ENCODE results near the gene SYNDIG1.

The SYNDIG1 gene

DNA sequence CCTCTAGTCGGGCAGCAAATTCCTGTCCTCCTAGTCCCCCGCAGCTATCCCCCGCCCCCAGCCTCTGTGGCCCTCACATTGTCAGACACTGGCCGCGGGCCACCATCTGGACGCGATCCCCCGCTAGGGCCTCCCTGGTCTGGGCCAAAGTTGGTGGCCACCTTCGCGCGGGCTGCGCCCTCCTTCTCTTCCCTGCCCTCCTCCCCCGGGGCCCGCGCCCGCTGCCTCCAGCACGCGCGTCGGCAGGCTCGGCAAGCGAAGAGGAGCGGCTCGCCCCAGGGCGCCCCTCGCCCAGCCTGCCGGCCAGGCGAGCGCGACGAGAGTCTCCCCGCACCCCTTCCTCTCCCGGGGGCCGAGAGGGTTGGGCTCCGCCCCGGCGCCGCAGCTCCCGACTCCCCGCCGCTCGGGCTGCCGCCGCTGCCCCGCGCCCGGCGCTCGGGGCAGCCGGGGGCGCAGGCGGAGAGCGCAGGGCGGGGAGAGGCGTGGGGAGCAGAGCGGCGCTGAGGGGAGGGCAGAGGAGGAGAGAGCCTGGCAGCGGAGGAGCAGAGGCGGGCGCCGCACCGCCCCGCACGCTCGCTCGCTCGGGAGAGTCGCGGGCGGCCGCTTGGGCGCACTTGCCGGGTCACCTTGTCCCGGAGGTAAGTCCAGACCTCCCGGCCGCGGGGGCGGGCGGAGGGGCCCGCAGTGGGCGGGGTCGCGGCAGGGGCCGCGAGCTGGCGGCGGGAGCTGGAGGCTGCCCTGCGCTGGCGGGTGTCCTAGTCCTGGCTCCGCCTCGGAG is at the start of gene SYNDIG1:
SYNDIG1 (plus strand) TSS at position 514 of the 778 bp plus-strand sequence. CDS start 73,469 bp downstream, outside the sequence.
- DNase-seq: no peak

- no peak for DNase-seq
Observed at GRCh38 chr20:24419786-24420185, 49.6 kb upstream of the SYNDIG1 start.

DNA sequence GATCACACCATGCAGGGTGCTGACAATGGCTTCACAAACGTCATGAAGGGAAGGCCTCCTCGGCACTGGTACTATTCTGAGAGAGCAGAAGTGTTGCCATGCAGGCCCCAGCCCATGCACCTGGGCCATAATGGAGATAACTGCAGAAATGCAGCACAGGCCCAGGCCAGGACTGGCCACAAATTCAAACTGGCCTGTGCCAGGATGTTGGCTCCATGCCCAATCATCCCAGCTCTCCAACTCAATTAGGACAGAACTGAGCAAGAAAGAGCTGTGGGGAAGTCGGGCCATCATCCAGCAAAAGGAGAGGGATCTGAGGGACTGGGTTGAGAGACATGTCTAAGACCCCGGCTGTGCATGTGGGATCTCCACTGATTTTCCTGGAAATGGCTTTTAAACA is 48.9 kb upstream of the SYNDIG1 start:
- DNase-seq: no peak

DNA sequence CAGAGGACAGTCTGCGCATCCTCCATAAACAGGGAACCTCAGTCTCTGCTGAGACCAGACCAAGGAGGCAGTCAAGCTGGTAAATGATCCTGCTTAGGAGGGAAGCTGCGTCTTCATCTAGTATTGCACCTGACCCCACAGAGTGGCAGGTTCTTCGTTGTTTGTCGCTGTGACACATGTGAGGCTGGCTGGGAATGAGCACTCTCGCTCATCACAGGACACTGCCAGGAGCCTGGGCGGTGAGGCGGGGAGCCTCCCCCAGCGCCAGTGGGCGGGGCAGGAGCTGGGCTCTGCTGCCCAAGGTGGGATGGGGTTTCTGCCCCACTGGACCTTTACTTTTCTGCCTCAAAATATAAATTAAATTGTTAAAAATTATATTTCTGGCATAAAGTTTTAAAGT is 48.4 kb upstream of the SYNDIG1 start:
- no peak for DNase-seq

- no peak for DNase-seq
Observed at GRCh38 chr20:24422091-24422760, 47.2 kb upstream of the SYNDIG1 start.

DNA sequence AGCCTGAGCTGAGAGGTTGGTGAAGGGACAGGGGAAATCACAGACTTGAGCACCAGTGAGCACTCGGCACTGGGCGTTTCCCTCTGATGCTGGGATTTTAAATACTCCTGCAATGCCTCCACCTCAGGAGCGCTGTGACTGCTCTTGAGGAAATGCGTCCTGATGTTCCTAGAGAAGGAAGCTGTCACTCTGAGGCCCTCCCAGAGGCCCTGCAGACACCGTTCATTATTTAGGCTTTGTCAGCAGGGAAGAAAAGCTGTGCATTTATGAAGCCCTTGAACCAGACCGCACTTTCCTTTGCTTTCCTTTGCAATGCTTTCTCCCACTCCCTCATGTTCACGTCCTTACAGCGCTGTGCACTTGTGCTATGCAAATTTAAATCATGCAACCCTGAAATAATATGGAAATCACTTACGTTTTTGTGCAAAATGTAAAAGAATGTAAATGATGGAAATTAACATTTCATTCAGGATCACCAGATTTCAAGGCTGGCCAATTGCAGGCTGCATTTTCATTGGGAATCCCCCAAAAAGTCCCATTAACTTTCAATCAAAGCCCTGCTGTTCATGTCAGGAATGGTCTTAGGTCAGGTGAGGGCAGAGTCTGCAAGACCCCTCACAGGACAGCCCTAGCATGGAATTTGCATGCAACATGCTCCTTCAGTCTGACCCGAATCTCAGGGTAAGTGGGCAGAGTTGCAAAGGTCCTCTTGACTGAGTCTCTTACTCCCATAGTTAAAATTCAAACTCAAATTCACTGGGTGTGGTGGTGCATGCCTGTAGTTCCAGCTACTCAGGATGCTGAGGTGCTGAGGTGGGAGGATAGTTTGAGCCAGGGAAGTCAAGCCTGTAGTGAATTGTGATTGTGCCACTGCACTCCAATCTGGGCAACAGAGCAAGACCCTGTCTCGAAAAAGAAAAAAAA is 45.8 kb upstream of the SYNDIG1 start:
- DNase-seq: no peak

- DNase-seq: no peak
Observed at GRCh38 chr20:24425523-24426135, 43.8 kb upstream of the SYNDIG1 start.

GRCh38 chr20:24431279-24432045 is 38.0 kb upstream of the SYNDIG1 start:
- DNase-seq: no peak

DNA sequence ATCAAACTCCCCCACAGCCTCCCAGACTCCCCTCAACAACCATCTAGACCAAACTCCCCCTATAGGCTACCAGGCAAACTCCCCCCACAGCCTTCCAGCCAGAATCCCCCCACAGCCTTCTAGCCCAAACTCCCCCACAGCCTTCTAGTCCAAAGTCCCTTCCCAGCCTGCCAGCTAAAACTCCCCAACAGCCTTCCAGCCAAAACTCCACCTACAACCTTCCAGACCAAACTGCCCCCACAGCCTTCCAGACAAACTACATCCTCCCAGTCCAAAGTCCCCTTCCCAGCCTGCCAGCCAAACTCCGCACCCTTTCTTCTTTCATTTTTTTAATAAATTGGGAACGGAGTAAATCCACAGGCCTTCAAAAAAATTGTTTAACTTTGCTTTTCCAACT is 37.4 kb upstream of the SYNDIG1 start:
- DNase-seq: no peak

GRCh38 chr20:24436160-24436559 is 33.3 kb upstream of the SYNDIG1 start:
- no peak for DNase-seq

GRCh38 chr20:24437196-24438082 is 32.0 kb upstream of the SYNDIG1 start:
- no peak for DNase-seq

DNA sequence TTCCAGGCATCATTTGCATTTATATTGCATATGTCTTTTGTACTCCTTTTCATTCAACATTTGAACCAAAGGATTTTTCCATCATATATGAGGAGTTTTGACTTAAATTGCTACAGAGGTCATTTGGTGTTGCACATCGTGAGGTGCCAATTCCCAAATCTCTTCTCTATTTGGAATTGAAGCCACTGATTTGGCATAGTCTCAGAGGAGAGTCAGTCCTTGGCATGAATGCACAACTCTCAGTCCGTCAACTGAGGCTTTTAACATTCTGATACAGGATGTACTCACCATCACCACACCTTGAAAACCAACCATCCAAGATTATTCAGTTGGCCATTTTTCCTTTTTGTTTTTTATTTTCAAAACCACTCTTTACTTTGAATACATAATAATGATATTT is 31.1 kb upstream of the SYNDIG1 start:
- no peak for DNase-seq

DNA sequence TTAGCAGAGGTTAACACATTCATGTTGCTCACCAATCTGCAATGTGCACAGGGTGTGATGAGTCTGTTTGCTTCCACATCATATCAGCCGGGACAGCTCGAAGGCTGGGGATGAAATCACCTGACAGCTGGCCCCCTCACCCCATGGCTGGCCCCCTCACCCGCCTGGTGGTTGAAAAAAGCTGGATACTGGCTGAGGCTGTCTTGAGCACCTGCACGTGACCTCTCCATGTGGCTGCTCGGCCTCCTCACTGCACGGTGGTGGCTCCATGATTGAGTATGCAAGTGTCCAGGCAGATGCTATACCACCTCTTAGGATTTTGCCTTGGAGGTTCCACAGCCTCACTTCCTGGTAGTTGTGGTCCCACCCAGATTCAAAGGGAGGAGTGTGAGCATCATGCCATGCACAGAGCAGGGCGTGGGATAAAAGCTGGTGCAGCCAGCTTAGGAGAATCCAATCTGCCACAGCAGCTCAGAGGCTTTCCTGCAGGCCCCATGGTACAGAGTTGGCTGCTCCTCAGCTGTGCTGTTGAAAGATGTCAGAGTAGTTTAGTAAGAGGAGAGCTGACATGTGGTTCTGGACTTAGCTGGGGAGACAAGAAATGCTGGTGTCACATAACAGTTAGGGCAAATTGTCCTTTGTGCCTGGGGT is 29.6 kb upstream of the SYNDIG1 start:
- no peak for DNase-seq

DNA sequence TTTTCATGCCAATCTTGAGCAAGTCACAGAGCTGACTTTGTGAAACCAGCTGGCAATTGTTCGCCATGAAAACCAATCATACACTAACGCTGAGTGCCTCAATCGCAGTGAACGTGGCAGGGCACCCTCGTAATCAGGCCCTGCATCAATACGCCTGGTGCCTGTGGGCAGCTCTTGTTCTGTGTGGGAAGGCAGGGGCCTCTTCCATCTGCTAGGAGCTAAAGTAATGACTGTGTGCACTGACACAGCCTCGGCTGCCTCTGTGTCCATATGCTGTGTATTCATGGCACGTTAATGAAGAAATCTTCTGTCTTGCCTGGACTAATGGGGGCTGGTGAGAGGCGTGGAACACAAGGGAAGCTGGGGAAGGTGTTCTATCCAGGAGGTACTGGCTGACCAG is 27.8 kb upstream of the SYNDIG1 start:
- no peak for DNase-seq

DNA sequence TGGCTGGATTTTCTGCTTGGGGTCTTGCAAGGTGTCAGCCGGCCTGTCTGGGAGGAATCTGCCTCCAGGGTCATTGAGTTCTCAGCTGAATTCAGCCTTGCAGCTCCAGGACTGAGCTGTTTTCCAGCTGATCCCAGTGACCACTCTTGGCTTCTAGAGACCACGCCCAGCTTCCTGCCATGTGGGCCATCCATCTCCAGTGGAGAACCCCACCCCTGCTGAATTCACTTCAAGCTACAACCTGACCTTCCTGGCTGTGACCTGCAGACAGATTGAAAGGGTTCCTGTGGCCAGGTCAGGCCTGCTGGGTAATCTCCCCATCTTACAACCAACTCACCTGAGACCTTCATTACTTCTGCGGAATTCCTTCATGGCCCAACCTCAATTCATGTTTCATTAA is 26.5 kb upstream of the SYNDIG1 start:
- DNase-seq: no peak

- DNase-seq: no peak
Observed at GRCh38 chr20:24443436-24443835, 26.0 kb upstream of the SYNDIG1 start.

- DNase-seq: no peak
Observed at GRCh38 chr20:24444526-24445190, 24.8 kb upstream of the SYNDIG1 start.

GRCh38 chr20:24445510-24446170 is 23.8 kb upstream of the SYNDIG1 start:
- no peak for DNase-seq

DNA sequence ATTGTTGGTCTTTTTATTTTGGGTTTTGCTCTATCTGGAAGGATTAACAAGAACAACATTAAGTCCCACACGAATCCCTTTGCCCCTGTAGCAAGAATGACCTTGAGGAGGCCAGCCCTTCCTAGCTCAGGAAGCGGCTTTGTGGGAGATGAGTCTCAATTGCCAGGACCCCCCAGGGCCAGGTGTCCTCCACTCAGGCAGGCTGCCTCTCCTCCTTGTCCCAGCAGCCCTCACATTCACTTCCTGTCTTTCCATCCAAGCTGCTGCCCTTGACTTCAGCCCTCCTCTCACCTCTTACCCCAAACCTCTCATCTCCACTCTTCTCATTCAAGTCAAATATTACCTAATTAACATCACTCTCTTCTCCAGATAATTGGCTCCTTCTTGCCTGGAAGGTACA is 22.6 kb upstream of the SYNDIG1 start:
- no peak for DNase-seq

Data from inflammatory macrophage treated with lipopolysaccharide for 4 hours (primary cell).